AG10803 (cell line): ENCODE measurements around the gene RGP1.

Experiments used
- DNase-seq: peaks from one replicate; pipeline ENCODE4 v3.0.0; 2010; ENCODE audit warnings: low read depth
- H3K4me3 ChIP-seq: 2 replicates; pipeline ENCODE4 v1.5.1; 2011; ENCODE audit warnings: mild to moderate bottlenecking, low read length, control low read depth
- TF ChIP-seq, protein P1 (sequence below): conservative IDR thresholded peaks from 2 replicates; pipeline ENCODE4 v1.5.1; 2011; ENCODE audit warnings: mild to moderate bottlenecking, low read length, control low read depth, inconsistent platforms

Gene RGP1

DNA sequence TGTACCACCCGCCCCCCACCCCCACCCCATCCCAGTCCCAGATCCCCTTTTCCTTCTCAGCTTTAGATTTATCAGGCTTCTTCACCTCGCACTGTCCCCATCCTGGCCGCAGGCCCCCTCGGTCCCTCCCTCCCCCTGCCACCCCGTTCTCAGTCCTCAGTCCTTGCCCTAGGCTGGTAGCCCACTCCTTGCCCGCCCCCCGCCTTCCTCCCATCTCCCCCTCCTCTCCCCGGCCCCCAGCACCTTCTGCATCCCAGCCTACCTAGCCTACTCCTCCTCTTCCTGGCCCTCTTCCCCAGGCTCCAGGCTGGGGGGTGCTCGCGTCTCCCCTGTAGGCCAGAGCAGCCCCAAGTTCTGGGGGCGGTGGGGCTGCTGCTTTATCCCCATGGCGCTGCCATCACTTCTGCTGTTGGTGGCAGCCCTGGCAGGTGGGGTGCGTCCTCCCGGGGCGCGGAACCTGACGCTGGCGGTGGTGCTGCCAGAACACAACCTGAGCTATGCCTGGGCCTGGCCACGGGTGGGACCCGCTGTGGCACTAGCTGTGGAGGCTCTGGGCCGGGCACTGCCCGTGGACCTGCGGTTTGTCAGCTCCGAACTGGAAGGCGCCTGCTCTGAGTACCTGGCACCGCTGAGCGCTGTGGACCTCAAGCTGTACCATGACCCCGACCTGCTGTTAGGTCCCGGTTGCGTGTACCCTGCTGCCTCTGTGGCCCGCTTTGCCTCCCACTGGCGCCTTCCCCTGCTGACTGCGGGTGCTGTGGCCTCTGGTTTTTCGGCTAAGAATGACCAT is 43.1 kb downstream of the RGP1 start:
- H3K4me3 ChIP-seq: peak overlapping the region; percentile 74
- TF ChIP-seq, protein P1, sequence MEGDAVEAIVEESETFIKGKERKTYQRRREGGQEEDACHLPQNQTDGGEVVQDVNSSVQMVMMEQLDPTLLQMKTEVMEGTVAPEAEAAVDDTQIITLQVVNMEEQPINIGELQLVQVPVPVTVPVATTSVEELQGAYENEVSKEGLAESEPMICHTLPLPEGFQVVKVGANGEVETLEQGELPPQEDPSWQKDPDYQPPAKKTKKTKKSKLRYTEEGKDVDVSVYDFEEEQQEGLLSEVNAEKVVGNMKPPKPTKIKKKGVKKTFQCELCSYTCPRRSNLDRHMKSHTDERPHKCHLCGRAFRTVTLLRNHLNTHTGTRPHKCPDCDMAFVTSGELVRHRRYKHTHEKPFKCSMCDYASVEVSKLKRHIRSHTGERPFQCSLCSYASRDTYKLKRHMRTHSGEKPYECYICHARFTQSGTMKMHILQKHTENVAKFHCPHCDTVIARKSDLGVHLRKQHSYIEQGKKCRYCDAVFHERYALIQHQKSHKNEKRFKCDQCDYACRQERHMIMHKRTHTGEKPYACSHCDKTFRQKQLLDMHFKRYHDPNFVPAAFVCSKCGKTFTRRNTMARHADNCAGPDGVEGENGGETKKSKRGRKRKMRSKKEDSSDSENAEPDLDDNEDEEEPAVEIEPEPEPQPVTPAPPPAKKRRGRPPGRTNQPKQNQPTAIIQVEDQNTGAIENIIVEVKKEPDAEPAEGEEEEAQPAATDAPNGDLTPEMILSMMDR: no peak
- DNase-seq: no peak

DNA sequence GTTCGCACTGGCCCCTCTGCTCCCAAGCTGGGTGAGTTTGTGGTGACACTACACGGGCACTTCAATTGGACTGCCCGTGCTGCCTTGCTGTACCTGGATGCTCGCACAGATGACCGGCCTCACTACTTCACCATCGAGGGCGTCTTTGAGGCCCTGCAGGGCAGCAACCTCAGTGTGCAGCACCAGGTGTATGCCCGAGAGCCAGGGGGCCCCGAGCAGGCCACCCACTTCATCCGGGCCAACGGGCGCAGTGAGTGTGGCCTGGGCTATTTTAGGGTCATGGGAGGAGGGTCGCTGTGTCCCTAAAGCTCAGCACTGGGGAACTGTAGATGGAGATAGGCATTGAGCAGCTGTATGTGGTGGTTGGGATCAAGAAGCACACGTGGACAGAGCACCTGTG is 43.7 kb downstream of the RGP1 start:
- DNase-seq: no peak
- peak overlapping the region; percentile 74 for H3K4me3 ChIP-seq
- TF ChIP-seq, protein P1: no peak

GRCh38 chr9:35793461-35793860 is 44.4 kb downstream of the RGP1 start:
- no peak for DNase-seq
- peak overlapping the region; percentile 74 for H3K4me3 ChIP-seq

GRCh38 chr9:35795695-35796094 is 46.6 kb downstream of the RGP1 start:
- no peak overlapping the region for H3K4me3 ChIP-seq
- no peak for DNase-seq
- TF ChIP-seq, protein P1: no peak

More at GRCh38 chr9:35793461-35793860, 44.4 kb downstream of the RGP1 start:
- TF ChIP-seq, protein P1: no peak

DNA sequence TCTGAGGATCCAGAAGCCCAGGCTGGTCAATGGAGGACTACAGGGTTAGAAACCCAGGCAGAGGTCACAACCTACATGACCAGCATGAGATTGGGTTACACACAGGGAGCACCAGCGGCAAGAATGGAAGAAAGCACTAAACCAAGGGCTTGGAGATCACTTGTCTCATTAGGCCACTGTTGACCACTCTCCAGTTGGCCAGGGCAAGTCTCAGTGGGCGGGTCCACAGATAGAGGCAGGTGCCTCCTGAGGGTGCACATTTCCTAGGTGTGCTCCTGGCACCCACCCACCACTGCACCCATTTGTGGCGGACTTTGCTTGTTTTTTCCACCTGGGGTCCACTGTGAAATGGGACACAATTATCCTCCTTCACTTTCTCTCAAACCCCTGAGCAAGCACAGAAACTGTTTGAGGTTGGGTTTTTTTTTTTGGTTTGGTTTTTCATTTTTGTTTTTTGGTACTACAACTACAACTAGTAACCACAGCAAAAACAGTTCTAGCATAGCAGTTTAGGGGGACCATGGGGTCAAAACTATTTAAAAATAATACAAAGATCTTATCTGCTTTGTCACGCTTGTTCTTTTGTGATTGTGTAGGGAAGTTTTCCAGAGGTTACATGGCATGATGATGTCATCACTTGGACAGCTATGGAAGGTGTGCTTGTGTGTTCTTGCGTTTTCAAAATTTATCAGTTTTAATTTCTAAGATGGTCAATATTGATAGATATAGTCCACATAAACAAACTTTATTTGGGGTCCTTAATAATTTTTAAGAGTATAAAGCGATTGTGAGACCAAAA is 48.4 kb downstream of the RGP1 start:
- H3K4me3 ChIP-seq: no peak overlapping the region
- TF ChIP-seq, protein P1: no peak
- no peak for DNase-seq

- DNase-seq: peak; percentile 42
- no peak overlapping the region for H3K4me3 ChIP-seq
- TF ChIP-seq, protein P1: no peak
Observed at GRCh38 chr9:35798658-35799374, 49.7 kb downstream of the RGP1 start.
